ENCODE results near the gene TFR2.

TFR2 gene

DNA sequence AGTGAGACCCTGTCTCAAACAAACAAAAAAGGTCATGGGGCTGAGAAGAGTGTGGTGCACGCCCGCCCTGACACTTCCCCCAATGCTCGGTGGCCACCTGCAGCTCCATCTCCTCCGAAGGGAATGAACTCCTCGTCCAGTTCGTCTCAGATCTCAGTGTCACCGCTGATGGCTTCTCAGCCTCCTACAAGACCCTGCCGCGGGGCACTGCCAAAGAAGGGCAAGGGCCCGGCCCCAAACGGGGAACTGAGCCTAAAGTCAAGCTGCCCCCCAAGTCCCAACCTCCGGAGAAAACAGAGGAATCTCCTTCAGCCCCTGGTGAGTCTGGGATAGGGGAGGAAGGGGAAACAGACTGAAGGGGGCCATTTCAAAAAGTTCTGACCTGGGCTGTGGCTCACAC lies 35.0 kb downstream of the TFR2 start:
- DNase-seq, result no peak
- Histone ChIP-seq H3K9me3 (ENCODE audit: severe bottlenecking) (no peaks in the 10 kb centered on the region), H3K27ac (no peak overlapping the region), H3K4me3 (ENCODE audit: low read depth, low read length) (no peak overlapping the region), H3K27me3 (ENCODE audit: insufficient read depth, low read depth, severe bottlenecking) (peaks cover 8% of the 10 kb centered on the region), H3K36me3 (no peaks in the 10 kb centered on the region)
- TF ChIP-seq, protein P1, sequence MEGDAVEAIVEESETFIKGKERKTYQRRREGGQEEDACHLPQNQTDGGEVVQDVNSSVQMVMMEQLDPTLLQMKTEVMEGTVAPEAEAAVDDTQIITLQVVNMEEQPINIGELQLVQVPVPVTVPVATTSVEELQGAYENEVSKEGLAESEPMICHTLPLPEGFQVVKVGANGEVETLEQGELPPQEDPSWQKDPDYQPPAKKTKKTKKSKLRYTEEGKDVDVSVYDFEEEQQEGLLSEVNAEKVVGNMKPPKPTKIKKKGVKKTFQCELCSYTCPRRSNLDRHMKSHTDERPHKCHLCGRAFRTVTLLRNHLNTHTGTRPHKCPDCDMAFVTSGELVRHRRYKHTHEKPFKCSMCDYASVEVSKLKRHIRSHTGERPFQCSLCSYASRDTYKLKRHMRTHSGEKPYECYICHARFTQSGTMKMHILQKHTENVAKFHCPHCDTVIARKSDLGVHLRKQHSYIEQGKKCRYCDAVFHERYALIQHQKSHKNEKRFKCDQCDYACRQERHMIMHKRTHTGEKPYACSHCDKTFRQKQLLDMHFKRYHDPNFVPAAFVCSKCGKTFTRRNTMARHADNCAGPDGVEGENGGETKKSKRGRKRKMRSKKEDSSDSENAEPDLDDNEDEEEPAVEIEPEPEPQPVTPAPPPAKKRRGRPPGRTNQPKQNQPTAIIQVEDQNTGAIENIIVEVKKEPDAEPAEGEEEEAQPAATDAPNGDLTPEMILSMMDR (IDR thresholded peaks at IDR 0.05; ENCODE audit: low read depth, low read length), result no peak

DNA sequence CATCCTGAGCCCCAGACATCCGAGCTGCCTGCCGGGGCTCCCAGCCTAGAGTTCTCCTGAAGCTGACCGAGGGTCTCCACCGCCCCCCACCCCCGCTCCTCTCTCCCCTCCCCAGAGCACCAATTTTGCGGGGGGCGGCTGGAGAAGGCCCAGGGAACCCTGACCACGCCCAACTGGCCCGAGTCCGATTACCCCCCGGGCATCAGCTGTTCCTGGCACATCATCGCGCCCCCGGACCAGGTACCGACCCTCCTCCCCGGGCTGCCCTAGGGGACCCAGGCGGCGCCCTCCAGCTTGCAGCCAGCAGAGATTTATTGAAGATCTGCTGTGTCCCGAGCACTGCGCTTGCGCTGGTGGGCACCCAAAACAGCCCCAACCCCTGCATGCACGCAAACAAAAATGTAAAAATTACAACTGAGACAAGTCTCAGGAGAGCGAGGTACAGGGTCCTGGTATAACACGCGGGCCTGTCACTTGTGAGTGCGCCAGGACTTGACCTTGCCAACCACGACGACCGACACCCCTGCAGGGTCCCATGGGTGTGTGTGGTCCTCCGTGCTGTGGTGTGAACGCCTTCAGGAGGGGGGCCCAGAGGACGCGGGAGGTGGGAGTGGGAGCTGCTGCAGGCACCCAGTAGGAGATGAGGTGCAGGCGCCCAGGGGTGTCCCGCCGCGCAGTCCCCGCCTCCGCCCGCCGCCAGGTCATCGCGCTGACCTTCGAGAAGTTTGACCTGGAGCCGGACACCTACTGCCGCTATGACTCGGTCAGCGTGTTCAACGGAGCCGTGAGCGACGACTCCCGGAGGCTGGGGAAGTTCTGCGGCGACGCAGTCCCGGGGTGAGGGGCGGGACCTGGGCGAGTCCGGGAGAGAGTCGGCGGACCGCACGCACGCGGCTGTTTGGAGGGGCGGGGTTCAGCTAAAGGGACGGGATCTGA lies 36.1 kb downstream of the TFR2 start:
- Histone ChIP-seq H3K36me3 (no peaks in the 10 kb centered on the region), H3K27ac (no peak overlapping the region), H3K27me3 (ENCODE audit: insufficient read depth, low read depth, severe bottlenecking) (peaks cover 8% of the 10 kb centered on the region), H3K4me3 (ENCODE audit: low read depth, low read length) (peak overlapping the region; percentile 83), H3K9me3 (ENCODE audit: severe bottlenecking) (no peaks in the 10 kb centered on the region)
- TF ChIP-seq, protein P1 (IDR thresholded peaks at IDR 0.05; ENCODE audit: low read depth, low read length), result no peak
- no peak for DNase-seq

DNA sequence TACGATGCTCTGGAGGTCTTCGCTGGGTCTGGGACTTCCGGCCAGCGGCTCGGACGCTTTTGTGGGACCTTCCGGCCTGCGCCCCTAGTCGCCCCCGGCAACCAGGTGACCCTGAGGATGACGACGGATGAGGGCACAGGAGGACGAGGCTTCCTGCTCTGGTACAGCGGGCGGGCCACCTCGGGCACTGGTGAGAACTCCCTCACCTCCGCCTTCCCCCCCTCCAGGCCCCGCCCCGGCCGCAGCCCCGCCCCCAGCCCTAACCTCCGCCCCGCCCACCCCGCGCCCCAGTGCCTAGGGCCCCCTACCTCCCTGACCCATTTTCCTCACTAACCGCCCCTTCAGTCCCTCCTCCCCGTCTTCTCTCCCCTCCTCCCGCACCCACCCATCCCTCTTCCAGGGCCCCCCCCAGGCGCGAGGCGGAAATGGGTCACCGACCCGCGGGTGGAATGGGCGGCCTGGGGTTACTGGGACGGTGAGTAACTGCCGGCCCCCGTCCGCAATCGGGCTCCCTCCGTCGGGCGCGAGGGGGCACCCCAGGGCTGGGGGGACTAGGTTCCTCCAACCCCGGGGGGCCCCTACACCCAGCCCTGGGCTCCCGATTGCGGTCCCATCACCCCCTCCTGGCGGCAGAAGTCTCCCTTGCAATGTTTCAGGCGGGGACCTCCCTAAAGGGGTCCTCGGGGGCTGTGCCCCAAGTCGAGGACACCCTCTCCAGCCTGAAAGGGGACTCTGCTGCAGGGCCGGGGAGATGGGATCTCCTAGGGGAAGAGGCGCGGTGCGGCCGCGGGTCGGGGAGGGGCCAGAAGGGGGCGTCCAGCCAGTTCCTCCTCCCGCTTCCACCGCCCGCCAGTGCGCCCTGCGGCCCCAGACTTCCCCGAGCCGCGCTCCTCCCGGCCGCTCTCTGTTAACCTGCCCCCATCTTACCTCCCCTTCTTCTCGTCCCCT lies 37.0 kb downstream of the TFR2 start:
- no peaks in the 10 kb centered on the region for H3K36me3 ChIP-seq
- H3K27ac ChIP-seq, result peak overlapping the region; percentile 48
- peak; percentile 82 for DNase-seq
- no peaks in the 10 kb centered on the region for H3K9me3 ChIP-seq (ENCODE audit: severe bottlenecking)
- TF ChIP-seq, protein P1 (IDR thresholded peaks at IDR 0.05; ENCODE audit: low read depth, low read length), result peak; percentile 54; the same call in 1 of the 2 replicates
- H3K27me3 ChIP-seq (ENCODE audit: insufficient read depth, low read depth, severe bottlenecking), result peaks cover 8% of the 10 kb centered on the region
- H3K4me3 ChIP-seq (ENCODE audit: low read depth, low read length), result peak overlapping the region; percentile 83

DNA sequence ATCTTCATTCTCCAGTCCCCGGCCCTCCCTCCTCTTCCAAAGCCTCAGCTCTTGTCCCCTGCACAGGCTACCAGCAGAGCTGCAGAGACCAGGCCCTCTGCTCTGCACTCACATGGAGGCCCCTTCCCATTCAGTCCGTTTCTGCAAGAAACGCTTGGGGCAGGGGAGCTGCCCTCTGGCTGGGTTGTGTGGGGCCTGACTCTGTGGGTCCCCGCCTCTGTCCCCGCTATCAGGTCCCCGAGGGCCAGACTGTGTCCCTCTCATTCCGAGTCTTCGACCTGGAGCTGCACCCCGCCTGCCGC lies 37.7 kb downstream of the TFR2 start:
- no peaks in the 10 kb centered on the region for H3K36me3 ChIP-seq
- H3K4me3 ChIP-seq (ENCODE audit: low read depth, low read length), result peak overlapping the region; percentile 83
- H3K27ac ChIP-seq, result no peak overlapping the region
- peak; percentile 36 for DNase-seq
- peaks cover 8% of the 10 kb centered on the region for H3K27me3 ChIP-seq (ENCODE audit: insufficient read depth, low read depth, severe bottlenecking)
- no peaks in the 10 kb centered on the region for H3K9me3 ChIP-seq (ENCODE audit: severe bottlenecking)
- TF ChIP-seq, protein P1 (IDR thresholded peaks at IDR 0.05; ENCODE audit: low read depth, low read length), result no peak

DNA sequence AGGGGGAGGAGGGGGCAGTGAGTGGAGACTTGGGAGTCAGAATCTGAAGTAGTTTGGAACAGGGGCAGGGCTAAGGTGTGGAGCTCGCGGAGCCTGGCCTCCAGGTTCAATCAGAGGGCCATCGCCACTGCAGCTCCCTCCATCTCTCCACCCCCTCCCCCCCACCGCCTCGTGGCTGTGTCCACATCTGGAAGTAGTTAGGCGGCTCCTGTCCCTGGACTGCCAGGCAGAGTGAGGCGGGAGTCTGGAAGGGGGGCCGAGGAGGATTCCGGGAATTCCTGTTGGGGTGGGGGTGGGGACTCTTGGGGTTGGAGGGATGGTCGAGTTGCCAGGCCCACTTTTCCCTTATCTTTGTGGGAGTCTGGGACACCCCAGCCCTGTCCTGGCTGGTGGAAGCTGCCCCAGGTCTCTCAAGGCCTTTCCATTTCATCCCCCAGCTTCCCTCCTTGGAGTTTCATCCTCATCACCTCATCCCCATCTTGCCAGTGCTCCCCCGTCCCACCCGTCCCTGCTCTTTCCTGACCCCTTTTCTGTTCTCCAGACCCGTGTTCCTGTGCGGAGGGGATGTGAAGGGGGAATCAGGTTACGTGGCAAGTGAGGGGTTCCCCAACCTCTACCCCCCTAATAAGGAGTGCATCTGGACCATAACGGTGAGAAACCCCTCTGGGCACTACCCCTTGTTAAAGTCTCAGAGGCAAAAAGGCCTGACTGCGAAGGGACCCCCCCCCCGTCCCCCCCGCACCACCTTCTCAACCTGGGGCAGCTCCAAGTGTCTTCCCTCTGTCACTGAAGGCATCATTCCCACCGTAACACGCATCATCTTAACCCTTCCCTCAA lies 38.2 kb downstream of the TFR2 start:
- H3K4me3 ChIP-seq (ENCODE audit: low read depth, low read length), result peak overlapping the region; percentile 83
- H3K27ac ChIP-seq, result no peak overlapping the region
- H3K27me3 ChIP-seq (ENCODE audit: insufficient read depth, low read depth, severe bottlenecking), result peaks cover 8% of the 10 kb centered on the region
- H3K9me3 ChIP-seq (ENCODE audit: severe bottlenecking), result no peaks in the 10 kb centered on the region
- TF ChIP-seq, protein P1 (IDR thresholded peaks at IDR 0.05; ENCODE audit: low read depth, low read length), result no peak
- no peaks in the 10 kb centered on the region for H3K36me3 ChIP-seq
- no peak for DNase-seq
